Activated T-cell treated with anti-CD3 and anti-CD28 coated beads, Interleukin-2, amount 50 U/mL, for 72 hours (primary cell): ENCODE measurements around the gene ECE1. TPM values are rescaled to one million over a fixed set of nuclear protein-coding genes. Genes with fewer than 3 reads are reported as not detected.

Experiments used
- ATAC-seq, 2 donors: fragments of 150-1000 bp; cut with Tn5 transposase; replicated peaks in 1 of 2; 2 replicates each; pipeline ENCODE4 v1.10.0; 2021; ENCODE audit warnings: moderate library complexity in 2 of 2, mild to moderate bottlenecking in 1 of 2
- DNase-seq, 2 donors: peaks; one replicate each; pipeline ENCODE4 v3.0.0; 2021 to 2022; ENCODE audit warnings: mixed read lengths in 1 of 2
- H3K27ac Mint-ChIP-seq: one replicate; pipeline ENCODE4 v1.8.0; 2022; ENCODE audit warnings: mild to moderate bottlenecking, moderate library complexity, mixed read lengths
- H3K27me3 Mint-ChIP-seq: one replicate; pipeline ENCODE4 v1.8.0; 2022; ENCODE audit warnings: low read depth, mixed read lengths
- H3K36me3 Mint-ChIP-seq, 2 donors: one replicate each; pipeline ENCODE4 v1.8.0; 2022; ENCODE audit warnings: mixed read lengths in 2 of 2, mild to moderate bottlenecking in 1 of 2; ENCODE audit not compliant: insufficient read depth in 2 of 2
- H3K4me1 Mint-ChIP-seq: one replicate; pipeline ENCODE4 v1.8.0; 2022; ENCODE audit warnings: low read depth, mixed read lengths
- H3K4me3 Mint-ChIP-seq, 2 donors: one replicate each; pipeline ENCODE4 v1.8.0; 2022; ENCODE audit warnings: mild to moderate bottlenecking in 2 of 2, mixed read lengths in 2 of 2, moderate library complexity in 2 of 2
- H3K9me3 Mint-ChIP-seq, 2 donors: one replicate each; pipeline ENCODE4 v1.8.0; 2022; ENCODE audit warnings: mixed read lengths in 2 of 2
- total RNA-seq, 2 donors: library from RNA; stranded (reverse); gene quantifications; one replicate each; pipeline ENCODE4 v1.2.3, GENCODE V29; 2022

ECE1 gene
- total RNA-seq, 2 donors from 2014 or later: 159 to 193 TPM

GRCh38 chr1:21321963-21322680, 31.9 kb upstream of the ECE1 start:
- Mint-ChIP-seq H3K4me3 (peak overlapping the region; percentile 38 to 44), H3K27me3 (no peaks in the 10 kb centered on the region), H3K36me3 (peaks cover 3 to 10% of the 10 kb centered on the region in 2 donors), H3K9me3 (no peaks in the 10 kb centered on the region), H3K4me1 (peaks cover 67% of the 10 kb centered on the region), H3K27ac (no peak overlapping the region)
- no peak for ATAC-seq
- no peak for DNase-seq

GRCh38 chr1:21320410-21321108, 30.3 kb upstream of the ECE1 start:
- DNase-seq: no peak
- Mint-ChIP-seq H3K27ac (peak overlapping the region; percentile 16), H3K27me3 (no peaks in the 10 kb centered on the region), H3K9me3 (no peaks in the 10 kb centered on the region), H3K36me3 (peaks cover 3 to 10% of the 10 kb centered on the region in 2 donors), H3K4me3 (no peak overlapping the region), H3K4me1 (peaks cover 56% of the 10 kb centered on the region)
- ATAC-seq: no peak

GRCh38 chr1:21319447-21320407, 29.5 kb upstream of the ECE1 start:
- DNase-seq (no peak), ATAC-seq (no peak)
- no peak overlapping the region for H3K4me3 Mint-ChIP-seq
- no peaks in the 10 kb centered on the region for H3K27me3 Mint-ChIP-seq
- peaks cover 52% of the 10 kb centered on the region for H3K4me1 Mint-ChIP-seq
- peaks cover 3 to 10% of the 10 kb centered on the region in 2 donors for H3K36me3 Mint-ChIP-seq
- H3K27ac Mint-ChIP-seq: no peak overlapping the region
- H3K9me3 Mint-ChIP-seq: no peaks in the 10 kb centered on the region

- no peaks in the 10 kb centered on the region for H3K27me3 Mint-ChIP-seq
- H3K36me3 Mint-ChIP-seq: peaks cover 3 to 12% of the 10 kb centered on the region in 2 donors
- no peak overlapping the region for H3K4me3 Mint-ChIP-seq
- H3K9me3 Mint-ChIP-seq: no peaks in the 10 kb centered on the region
- ATAC-seq (no peak), DNase-seq (no peak)
- H3K27ac Mint-ChIP-seq: no peak overlapping the region
- peaks cover 47% of the 10 kb centered on the region for H3K4me1 Mint-ChIP-seq
Measured at GRCh38 chr1:21318714-21319159, 28.5 kb upstream of the ECE1 start.

GRCh38 chr1:21318057-21318713, 27.9 kb upstream of the ECE1 start:
- Mint-ChIP-seq H3K36me3 (peaks cover 3 to 12% of the 10 kb centered on the region in 2 donors), H3K27me3 (no peaks in the 10 kb centered on the region), H3K4me3 (no peak overlapping the region), H3K4me1 (peaks cover 44% of the 10 kb centered on the region), H3K9me3 (no peaks in the 10 kb centered on the region), H3K27ac (no peak overlapping the region)
- DNase-seq (no peak), ATAC-seq (no peak)

GRCh38 chr1:21317690-21318043, 27.4 kb upstream of the ECE1 start:
- H3K36me3 Mint-ChIP-seq: peaks cover 3 to 12% of the 10 kb centered on the region in 2 donors
- H3K4me3 Mint-ChIP-seq: no peak overlapping the region
- no peaks in the 10 kb centered on the region for H3K27me3 Mint-ChIP-seq

GRCh38 chr1:21317035-21317689, 26.9 kb upstream of the ECE1 start:
- H3K27me3 Mint-ChIP-seq: no peaks in the 10 kb centered on the region
- peaks cover 3 to 12% of the 10 kb centered on the region in 2 donors for H3K36me3 Mint-ChIP-seq
- no peaks in the 10 kb centered on the region for H3K9me3 Mint-ChIP-seq
- DNase-seq (no peak), ATAC-seq (no peak)
- H3K4me3 Mint-ChIP-seq: no peak overlapping the region
- peaks cover 37% of the 10 kb centered on the region for H3K4me1 Mint-ChIP-seq
- H3K27ac Mint-ChIP-seq: no peak overlapping the region

More at GRCh38 chr1:21317690-21318043, 27.4 kb upstream of the ECE1 start:
- no peak overlapping the region for H3K27ac Mint-ChIP-seq
- H3K9me3 Mint-ChIP-seq: no peaks in the 10 kb centered on the region
- ATAC-seq (no peak), DNase-seq (no peak)
- peaks cover 42% of the 10 kb centered on the region for H3K4me1 Mint-ChIP-seq

- no peak overlapping the region for H3K27ac Mint-ChIP-seq
Measured at GRCh38 chr1:21314743-21315396, 24.6 kb upstream of the ECE1 start.

GRCh38 chr1:21313886-21314721, 23.8 kb upstream of the ECE1 start:
- H3K27ac Mint-ChIP-seq: no peak overlapping the region
- no peaks in the 10 kb centered on the region for H3K27me3 Mint-ChIP-seq
- no peak overlapping the region for H3K4me3 Mint-ChIP-seq
- peaks cover 42% of the 10 kb centered on the region for H3K4me1 Mint-ChIP-seq
- ATAC-seq (no peak), DNase-seq (no peak)
- H3K36me3 Mint-ChIP-seq: peaks cover 2 to 17% of the 10 kb centered on the region in 2 donors
- H3K9me3 Mint-ChIP-seq: peaks cover 0 to 1% of the 10 kb centered on the region in 2 donors

More at GRCh38 chr1:21314743-21315396, 24.6 kb upstream of the ECE1 start:
- no peak for DNase-seq
- peaks cover 6 to 19% of the 10 kb centered on the region in 2 donors for H3K36me3 Mint-ChIP-seq
- H3K4me1 Mint-ChIP-seq: peaks cover 39% of the 10 kb centered on the region
- no peak overlapping the region for H3K4me3 Mint-ChIP-seq
- H3K9me3 Mint-ChIP-seq: peaks cover 0 to 1% of the 10 kb centered on the region in 2 donors
- no peak for ATAC-seq
- no peaks in the 10 kb centered on the region for H3K27me3 Mint-ChIP-seq

- Mint-ChIP-seq H3K4me3 (no peak overlapping the region), H3K27me3 (no peaks in the 10 kb centered on the region), H3K36me3 (peaks cover 2 to 17% of the 10 kb centered on the region in 2 donors), H3K4me1 (peaks cover 50% of the 10 kb centered on the region), H3K9me3 (peaks cover 0 to 1% of the 10 kb centered on the region in 2 donors), H3K27ac (no peak overlapping the region)
- ATAC-seq (no peak), DNase-seq (no peak)
Measured at GRCh38 chr1:21313203-21313885, 23.1 kb upstream of the ECE1 start.
